Progenitor cell of endocrine pancreas (in vitro differentiated cells): ENCODE data around the gene NPHP4. TPM values are rescaled to one million over a fixed set of nuclear protein-coding genes. Genes with fewer than 3 reads are reported as not detected.

Experiments
- DNase-seq: peaks from one replicate; pipeline ENCODE4 v3.0.0; 2021; ENCODE audit warnings: low spot score; ENCODE audit not compliant: unreplicated experiment
- H3K27ac Mint-ChIP-seq: 2 replicates; pipeline ENCODE4 v1.8.0; 2021; ENCODE audit warnings: mild to moderate bottlenecking, moderate library complexity, mixed read lengths
- H3K27me3 Mint-ChIP-seq: 2 replicates; pipeline ENCODE4 v1.8.0; 2021; ENCODE audit warnings: mixed read lengths
- H3K36me3 Mint-ChIP-seq: 2 replicates; pipeline ENCODE4 v1.8.0; 2022; ENCODE audit warnings: mixed read lengths; ENCODE audit not compliant: insufficient read depth
- H3K4me1 Mint-ChIP-seq: 2 replicates; pipeline ENCODE4 v1.8.0; 2021; ENCODE audit warnings: low read depth, mixed read lengths
- H3K4me3 Mint-ChIP-seq: 2 replicates; pipeline ENCODE4 v1.8.0; 2021; ENCODE audit warnings: low read depth, mild to moderate bottlenecking, moderate library complexity, mixed read lengths
- H3K9me3 Mint-ChIP-seq: 2 replicates; pipeline ENCODE4 v1.8.0; 2021; ENCODE audit warnings: low read depth, mixed read lengths
- total RNA-seq: library from RNA; stranded (reverse); gene quantifications from 2 replicates; pipeline ENCODE4 v1.2.1, GENCODE V29; 2021
- TF ChIP-seq, protein P1 (sequence below): fragments of 200-600 bp; sonication (generic); IDR thresholded peaks from one replicate; pipeline ENCODE4 v1.5.0; 2021; ENCODE audit warnings: antibody characterized with exemption, mild to moderate bottlenecking; ENCODE audit not compliant: unreplicated experiment

Gene NPHP4
- total RNA-seq, 1 donor from 2014 or later = 29.9 TPM

DNA sequence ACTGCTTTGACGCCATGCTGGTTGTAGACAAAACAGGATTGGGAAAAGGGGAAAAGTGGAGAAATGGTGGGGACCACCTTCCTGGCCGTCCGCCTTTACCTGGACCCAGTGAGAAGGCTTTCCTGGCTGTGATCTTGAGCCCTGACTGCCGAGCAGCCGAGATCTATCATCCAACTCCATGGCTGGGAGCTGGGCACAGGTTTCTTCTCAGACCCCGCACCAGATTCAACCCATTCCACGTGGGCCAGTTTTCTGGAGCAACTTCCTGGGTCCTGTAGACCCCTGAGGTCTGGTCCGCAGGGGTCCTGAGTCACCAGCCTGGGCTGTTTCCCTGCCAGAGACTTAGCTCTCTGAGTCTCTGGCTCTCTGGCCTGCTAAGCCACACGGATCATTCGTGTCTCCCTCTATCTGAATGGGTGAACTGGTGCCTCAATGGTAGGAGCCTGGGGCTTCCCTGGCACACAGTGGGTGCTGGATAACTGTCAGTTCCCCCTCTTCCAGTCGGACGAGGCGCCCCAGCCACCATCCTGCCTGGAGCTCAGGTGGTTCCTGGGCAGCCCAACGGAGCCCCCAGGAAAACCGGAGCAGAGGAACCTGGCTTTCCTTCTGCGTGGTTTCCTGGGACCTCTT, 4.5 kb upstream of the NPHP4 start:
- H3K9me3 Mint-ChIP-seq = no peaks in the 10 kb centered on the region
- peaks cover 19% of the 10 kb centered on the region for H3K27me3 Mint-ChIP-seq
- H3K27ac Mint-ChIP-seq = no peak overlapping the region
- no peaks in the 10 kb centered on the region for H3K4me1 Mint-ChIP-seq
- DNase-seq = no peak
- H3K36me3 Mint-ChIP-seq = no peaks in the 10 kb centered on the region
- TF ChIP-seq, protein P1, sequence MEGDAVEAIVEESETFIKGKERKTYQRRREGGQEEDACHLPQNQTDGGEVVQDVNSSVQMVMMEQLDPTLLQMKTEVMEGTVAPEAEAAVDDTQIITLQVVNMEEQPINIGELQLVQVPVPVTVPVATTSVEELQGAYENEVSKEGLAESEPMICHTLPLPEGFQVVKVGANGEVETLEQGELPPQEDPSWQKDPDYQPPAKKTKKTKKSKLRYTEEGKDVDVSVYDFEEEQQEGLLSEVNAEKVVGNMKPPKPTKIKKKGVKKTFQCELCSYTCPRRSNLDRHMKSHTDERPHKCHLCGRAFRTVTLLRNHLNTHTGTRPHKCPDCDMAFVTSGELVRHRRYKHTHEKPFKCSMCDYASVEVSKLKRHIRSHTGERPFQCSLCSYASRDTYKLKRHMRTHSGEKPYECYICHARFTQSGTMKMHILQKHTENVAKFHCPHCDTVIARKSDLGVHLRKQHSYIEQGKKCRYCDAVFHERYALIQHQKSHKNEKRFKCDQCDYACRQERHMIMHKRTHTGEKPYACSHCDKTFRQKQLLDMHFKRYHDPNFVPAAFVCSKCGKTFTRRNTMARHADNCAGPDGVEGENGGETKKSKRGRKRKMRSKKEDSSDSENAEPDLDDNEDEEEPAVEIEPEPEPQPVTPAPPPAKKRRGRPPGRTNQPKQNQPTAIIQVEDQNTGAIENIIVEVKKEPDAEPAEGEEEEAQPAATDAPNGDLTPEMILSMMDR = no peak
- no peak overlapping the region for H3K4me3 Mint-ChIP-seq

DNA sequence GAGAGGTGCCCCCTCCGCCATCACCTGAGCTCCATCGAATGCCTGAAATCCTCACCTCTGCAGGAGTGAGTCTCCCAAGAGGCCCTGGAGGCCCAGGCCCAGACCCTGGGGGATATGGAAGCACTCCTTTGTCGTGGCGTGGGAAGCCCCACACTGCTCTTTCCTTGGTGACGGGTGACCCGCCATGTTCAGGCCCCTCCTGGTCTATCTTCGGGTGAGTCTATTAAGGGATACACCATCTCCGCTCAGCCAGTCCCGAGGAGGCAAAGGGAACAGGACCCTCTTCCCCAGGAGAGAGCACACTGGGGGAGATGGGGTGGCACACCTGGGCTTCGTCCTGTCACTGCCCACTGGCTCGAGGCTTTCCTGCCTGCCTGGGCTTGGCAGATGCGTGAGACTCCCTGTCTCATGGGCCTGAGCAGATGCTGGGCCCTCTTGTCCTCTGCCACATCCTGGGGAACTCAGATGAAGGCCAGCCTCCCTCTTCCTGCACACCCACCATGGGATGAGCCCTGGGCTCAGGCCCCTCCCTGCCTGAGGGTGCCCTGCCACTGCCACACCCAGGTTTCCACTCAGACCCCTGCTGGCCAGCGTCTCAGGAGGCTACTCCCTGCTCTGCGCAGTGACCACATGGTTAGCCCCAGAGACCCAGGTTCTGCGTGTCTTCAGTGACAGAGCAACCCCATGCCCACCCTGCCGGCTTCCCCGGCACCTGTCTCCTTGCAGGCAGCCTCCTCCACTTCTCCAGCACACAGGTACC, 3.8 kb upstream of the NPHP4 start:
- Mint-ChIP-seq H3K27me3 (peaks cover 20% of the 10 kb centered on the region), H3K4me1 (peaks cover 3% of the 10 kb centered on the region), H3K4me3 (no peak overlapping the region), H3K27ac (no peak overlapping the region), H3K9me3 (no peaks in the 10 kb centered on the region), H3K36me3 (no peaks in the 10 kb centered on the region)
- TF ChIP-seq, protein P1 = no peak
- no peak for DNase-seq

DNA sequence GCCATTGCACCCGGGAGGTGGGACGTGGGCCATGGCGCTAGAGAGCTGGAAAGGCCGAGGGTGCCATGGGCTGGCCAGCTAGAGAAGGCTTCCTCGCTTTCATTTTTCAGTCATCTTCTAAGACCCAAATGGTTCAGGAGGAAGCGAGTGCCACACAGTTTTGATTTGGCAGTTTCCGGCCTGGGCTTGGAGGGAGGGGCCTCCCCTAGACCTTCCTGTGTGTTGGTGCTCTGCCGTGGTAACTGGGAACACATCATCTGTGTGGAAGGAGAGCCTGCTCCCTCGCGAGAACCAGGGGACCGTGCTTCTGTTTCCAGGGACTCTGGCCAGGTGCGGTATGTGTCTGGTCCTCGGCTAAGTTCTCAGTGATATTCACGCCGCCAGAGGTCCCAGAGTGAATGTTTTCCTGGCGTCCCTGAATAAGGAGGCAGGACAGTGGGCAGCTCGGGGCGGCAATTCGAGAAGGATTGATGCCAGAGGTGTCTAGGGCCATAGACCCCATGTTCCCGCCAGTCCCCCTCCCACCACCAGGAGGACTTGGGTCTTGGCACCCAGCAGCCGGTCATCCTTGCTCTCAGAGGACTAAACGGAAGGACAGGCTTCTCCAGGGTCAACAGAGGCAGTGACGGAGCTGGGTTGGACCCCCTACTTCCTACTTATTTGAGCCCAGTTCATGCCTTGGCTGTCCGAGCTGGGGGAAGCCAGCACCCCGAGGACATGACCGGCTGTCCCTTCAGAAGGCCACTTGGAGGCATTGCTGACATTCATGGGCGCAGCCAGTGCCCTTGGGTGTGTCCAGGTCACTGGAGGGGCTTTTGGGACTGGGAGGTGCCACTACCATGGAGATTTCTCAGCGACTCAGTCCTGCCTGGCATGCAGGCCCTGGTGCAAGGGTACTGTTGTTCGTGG, 2.7 kb upstream of the NPHP4 start:
- TF ChIP-seq, protein P1 = peak; percentile 10
- Mint-ChIP-seq H3K9me3 (no peaks in the 10 kb centered on the region), H3K36me3 (no peaks in the 10 kb centered on the region), H3K4me3 (no peak overlapping the region), H3K4me1 (peaks cover 6% of the 10 kb centered on the region), H3K27ac (no peak overlapping the region), H3K27me3 (peaks cover 24% of the 10 kb centered on the region)
- DNase-seq = no peak

DNA sequence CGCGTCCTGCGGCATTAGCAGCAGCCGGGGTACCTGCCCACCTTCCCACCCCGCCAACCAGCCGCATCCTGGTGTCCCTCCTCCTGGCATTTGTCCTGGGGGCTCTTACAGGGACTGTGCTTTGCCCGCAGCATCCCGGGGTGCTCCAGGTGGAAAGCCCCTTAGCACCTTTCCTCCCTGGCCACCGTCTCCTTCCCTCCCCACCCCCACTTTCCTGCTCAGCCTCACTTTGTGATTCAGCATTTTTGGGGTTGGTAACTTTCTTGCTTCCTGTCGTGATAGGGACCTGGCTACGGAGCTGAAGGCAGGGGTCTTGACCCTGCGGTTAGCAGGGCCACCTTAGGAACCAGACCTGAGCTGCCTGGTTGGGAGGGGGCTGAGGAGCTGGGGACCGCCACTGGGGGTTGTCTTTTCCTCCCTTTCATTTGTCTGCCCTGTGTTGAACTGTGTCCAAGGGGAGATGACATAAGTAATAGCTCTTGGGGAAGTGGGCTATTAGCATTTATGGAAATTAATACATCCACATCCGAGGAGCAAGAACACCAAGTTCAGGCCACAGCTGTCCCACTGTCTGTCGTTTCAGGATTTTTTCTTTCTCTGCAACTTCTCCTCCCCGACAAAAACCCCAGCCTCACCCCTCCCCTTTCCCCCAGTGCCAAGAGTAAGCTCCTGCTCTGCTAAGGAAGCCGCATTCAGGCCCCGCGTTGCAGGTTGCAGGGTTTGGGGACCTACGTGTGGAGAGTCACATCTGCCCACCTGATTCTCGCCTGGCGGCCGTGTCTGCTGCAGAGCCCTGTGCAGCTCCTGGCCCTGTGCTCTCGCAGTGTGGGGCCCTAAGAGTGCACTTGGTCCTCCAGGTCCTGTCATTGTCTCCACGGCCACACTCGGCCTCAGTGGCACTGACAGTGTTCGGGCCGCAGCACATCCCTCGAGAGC, 1.6 kb upstream of the NPHP4 start:
- Mint-ChIP-seq H3K27ac (no peak overlapping the region), H3K27me3 (peaks cover 24% of the 10 kb centered on the region), H3K9me3 (no peaks in the 10 kb centered on the region), H3K4me1 (peaks cover 6% of the 10 kb centered on the region), H3K36me3 (peaks cover 1% of the 10 kb centered on the region), H3K4me3 (peak overlapping the region; percentile 77)
- no peak for DNase-seq
- TF ChIP-seq, protein P1 = no peak
